Activated naive CD8-positive, alpha-beta T cell treated with anti-CD3 and anti-CD28 coated beads, Interleukin-2, amount 50 U/mL, for 16 hours (primary cell): ENCODE measurements around the gene LGR6.

Experiments used
- DNase-seq: peaks from one replicate; pipeline ENCODE4 v3.0.0-alpha.2; 2020; ENCODE audit warnings: low read depth, low spot score

Gene LGR6

DNA sequence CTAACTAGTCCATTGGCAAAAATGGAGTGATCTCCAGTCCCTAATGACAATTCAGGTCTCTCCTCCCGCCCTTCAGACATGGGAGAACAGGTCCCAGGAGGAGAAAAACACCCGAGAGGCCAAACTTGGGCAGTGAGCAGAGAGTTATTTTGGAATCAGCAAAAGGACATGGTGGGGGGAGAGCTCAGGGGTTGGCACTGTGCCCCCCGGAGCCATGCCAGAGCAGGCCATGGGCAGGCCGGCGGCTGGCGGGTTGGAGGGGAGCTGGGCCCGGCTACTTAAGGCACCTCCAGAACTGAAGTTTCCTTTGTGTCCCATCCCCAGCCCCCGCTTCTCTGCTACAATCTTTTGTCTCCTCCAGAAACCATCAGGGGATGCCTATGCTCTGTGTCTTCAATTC lies 7.1 kb downstream of the LGR6 start:
- DNase-seq: no peak

DNA sequence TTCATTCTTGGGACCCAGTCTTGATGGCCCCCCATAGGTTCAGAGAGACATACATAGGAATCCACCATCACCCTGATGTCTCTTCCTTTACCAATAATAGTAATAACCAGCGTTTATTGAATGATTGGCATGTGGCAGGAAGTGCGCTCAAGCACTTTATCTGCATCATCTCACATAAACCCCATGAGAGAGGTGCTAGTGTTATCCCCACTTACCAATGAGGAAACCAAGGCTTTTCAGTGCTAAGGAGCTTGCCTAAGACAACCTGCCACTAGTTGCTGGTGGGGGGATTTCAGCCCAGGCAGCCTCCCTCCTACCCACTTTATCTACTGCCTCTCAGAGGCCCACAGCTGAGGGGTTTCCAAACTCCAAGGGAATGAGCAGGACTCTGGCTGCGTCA lies 7.7 kb downstream of the LGR6 start:
- DNase-seq: no peak

DNA sequence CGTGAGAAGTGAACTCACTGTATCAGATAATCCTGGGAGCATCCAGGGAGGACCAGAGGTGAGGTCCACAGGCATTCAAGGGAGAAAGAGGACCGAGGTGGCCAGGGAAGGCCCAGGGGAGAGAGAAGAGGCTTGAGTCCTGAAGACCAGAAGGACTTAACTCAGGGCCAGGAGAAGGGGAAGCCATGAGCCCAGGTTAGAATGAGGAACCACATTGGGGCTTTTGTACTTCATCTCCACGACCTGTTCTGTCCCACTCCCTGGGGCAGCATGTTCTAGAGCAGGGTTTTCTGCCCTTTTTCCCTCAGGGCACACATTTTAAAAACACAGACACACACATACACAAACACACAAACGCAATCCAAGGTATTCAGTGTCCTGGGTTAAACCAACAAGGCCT lies 8.4 kb downstream of the LGR6 start:
- no peak for DNase-seq

DNA sequence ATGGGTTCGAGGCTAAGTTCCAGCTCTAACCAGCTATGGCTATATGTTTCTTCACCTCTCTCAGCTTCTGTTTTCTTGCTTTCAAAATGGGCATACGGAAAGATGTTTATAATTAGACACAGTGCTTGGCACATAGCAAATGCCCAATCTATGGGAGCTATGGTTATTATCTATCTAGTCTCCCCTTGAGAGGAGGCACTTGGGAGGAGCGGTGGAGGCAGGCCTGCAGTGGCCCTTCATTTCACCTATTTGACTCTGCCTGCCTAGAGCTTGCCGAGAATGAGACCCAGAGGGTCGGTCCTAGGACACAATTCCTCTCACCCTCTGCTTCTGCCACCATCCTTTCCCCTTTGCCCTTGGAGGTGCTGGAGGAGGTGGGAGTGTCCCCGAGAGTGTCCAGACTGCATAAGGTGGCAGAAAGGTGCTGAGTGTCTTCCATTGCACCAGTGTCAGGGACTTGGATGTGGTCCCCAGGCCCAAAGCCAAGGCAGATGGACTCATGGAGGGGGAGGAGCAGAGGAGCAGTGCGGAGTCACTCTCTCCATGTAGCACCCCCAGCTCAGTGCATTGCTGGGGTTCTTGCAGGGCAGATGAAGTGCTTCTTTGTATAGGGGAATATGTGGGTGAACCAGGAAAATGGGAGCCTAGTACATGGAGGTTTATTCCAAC lies 9.0 kb downstream of the LGR6 start:
- no peak for DNase-seq

DNA sequence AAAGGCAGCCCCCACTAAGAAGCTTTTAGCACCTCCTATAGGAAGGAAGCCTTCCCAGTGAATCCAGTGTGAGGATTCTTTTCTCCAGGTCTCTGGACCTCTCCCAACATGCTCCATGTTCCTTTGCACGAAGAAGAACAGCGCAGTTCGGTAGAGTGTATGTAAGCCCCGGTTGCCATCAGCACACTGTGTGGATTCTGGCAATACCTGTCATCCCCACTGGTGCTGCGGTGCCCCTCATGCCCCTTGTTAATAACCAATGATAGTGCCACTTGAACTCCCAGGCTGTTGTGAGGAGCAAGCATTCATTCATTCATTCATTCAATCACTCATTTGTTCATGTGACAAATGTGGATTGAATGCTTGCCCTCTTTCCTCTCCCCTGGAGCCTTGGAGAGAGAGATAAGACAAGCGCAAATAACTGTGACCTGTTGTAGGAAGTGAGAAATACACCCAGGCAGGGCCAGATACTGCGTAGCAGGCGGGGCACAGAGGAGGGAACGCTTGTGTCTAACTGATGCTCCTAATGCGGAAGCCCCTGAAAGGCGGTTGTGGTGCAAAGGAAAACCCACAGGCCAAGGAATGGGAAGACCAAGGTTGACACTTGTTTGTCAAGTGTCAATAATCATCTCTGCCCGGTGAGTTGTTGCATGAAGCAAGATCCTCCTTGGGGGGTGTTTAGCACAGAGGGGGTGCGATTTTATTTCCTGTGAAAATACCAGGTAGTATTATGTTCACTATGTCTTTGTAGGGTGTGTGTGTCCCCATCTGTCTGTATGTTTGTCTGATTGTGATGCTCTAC lies 9.8 kb downstream of the LGR6 start:
- no peak for DNase-seq

DNA sequence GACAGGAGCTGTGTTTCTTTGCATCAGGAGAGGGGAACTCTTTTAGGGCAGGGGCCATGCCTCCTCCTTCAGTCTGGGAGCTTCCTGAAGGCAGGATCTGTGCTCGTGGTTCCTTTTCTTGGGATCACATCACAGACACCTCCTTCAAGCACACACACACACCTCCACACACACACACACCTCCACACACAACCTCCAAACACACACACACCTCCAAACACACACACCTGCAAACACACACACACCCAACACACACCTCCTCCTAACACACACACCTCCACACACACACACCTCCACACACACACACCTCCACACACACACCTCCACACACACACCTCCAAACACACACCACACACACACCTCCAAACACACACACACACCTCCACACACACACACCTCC lies 10.5 kb downstream of the LGR6 start:
- no peak for DNase-seq

DNA sequence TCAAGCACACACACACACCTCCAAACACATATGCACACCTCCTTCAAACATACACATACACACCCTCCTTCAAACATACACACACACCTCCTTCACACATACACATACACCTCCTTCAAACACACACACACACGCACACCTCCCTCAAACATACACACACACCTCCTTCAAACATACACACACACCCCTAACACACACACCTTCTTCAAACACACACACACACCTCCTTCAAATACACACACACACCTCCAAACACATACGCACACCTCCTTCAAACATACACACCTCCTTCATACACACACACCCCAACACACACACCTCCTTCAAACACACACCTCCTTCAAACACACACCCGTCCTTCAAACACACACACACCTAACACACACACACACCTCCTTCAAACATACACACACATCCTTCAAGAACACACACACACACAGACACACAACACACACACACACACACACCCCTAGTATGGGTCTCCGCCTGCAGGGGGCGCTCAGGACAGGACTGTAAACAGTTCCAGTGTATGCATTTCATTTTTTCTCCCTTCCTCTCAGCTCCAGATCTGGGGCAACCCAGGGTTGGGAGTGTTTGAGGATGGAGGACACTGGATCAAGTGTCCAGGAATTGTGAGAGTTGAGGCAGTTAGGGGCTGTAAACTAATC lies 12.1 kb downstream of the LGR6 start:
- DNase-seq: no peak

DNA sequence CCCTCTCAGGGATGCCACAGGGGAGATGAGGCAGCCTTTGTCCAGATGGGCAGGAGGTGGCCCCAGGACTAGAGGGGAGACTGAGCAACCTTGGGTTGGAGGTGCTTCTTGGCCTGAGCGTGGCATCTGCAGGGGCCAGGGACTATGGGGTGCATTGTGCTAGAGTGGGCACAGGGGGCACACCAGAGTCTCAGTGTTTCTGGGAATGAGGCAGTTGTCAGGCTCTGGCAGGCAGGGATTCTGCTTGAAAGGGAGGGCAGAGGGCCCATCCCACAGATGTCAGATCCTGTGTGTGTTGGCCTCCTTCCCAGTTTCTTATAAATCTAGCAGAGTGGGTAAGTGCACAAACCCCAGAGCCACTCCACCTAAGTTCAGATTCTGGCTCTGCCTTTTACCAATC lies 13.7 kb downstream of the LGR6 start:
- no peak for DNase-seq

DNA sequence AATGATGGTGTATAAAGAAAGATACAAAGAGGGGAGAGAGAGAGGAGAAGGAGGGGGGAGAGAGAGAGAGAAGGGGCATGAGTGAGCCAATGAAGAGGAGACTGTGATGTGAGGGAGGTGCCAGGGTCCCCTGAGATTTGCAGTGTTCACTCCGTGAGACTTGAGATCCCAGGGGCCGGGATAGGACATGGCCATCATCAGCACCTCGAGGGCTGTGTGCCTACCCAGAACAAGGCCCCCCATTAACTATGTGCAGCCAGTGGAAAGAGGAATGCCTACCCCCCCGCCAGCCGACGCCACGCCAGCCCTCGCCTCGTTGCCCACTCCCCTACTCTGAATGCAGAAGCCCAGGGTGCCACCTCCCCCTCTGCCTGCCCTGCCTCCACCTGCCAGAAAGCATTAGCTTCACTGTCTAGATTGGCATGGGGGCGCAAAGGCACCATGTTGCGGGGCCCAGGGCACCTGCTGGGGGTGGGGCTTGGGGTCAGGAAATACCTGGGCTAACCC lies 14.8 kb downstream of the LGR6 start:
- no peak for DNase-seq

DNA sequence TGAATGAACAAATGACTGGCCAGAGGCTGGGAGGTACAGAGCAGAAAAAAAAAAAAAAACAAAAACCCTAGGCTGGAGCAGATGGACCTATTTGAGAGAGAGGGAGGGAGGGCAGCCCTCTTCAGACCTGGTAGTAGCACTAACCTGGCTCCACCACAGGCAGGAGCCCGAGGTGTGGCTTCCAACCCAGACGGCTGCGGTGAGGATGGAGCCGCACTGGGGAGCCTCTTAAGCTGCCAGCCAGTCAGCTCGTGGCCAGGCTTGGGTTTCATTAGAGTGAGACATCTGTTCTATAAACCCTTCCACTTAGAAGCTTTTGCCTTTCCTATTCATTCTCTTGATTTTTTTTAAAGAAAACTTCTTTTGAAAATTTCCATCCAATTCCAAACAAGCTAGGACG lies 16.8 kb downstream of the LGR6 start:
- DNase-seq: no peak

DNA sequence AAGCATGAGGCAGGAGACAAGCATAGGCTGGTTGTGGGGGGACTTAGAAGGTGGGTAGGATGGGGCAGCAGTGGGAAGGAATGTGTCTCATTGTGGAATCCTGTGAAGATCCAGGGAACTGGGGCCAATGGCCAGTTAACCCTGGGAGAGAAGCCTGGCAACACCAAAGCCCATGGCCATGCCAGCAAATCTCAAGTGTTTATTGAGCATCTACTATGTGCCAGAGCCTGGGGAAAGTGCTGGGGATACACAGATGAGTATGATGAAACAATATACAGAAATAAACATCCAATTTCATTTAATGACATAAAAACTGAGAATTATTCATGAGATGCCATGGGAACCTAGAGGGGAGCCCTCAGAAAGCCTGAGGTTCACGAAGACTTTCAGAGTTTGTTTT lies 17.4 kb downstream of the LGR6 start:
- DNase-seq: no peak

DNA sequence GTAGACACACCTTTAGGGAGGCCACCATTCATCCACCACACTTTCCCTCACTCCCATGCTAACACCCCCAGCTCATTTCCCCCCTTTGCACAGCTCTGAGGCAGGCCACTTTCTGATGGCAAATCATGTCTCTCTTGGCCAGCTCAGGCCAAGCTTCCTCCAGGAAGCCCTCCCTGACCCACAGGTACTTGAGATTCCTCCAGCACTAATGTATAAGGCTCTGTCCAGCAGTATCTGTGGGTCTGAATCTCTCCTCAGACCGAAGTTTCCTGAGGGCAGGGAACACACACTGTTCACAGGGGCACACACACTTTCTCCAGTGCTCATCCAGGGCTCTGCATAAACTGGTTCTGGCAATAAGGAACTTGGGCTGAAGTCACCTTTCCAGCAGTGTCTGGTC lies 19.2 kb downstream of the LGR6 start:
- DNase-seq: no peak

DNA sequence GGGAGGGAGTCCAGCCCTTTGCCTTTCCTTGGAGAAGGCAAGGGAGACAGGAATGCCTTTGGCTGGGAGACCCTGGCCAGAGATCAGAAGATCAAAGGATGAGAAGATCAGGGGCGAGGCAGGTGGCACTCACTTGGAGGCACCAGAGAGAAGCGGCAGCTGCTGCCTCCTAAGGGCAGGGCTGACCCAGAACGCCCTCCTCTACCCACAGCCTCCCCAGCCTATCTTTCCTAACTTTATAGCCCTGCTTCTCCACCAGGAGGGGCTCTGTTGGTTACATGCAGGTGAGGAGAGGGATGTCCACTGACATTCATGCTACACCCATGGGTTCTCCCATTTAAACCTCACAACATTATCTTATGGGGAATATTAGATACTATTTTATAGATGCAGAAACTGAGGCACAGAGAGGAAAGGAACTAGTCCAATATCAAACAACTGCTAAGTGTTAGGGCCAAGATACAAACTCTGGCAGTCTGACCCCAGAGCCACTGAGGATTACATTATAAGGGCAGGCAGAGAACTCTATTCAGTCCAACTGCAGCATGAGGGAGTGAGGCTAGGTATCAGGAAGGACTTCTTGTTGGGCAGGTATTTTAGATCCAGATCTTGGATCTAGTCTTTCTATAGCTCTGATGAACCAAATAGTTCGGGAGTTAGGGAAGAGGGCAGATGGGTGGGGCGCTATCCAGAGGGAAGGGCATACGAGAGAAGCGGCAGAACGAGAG lies 19.9 kb downstream of the LGR6 start:
- DNase-seq: no peak

DNA sequence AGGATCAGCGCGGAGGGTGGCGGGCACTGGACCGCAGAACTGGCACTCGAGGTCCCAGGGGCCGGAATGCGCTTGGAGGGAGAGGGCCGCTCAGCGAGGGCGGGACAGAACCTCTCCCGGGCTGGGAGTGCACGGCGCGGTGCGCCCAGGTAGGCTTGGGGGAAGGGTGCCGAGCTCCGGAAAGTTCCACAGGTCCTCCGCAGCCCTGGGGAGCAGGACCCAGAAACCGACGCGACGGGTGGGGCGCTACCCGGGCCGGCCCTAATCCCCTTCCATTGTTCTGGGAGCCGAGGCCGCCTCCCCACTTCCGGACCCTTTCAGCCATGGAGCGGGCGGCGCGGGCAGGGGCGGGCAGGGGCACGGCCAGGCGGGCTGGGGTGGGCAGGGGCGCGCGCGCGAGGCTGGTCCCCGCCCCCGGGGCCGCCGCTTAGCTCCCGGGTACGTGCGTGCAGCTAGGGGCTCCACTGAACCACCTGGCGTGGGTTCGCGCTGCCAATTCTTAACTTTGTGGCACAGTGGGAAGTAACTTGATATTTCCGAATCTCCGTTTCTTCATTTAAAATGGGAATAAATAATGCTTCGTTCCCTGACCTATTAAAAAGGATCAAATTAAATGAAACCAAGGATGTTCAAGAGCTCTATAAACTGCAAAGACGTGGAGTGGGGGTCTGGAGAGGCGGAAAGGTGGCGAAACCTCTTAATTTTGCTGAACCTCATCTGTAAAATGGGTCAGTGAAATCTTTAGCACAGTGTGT lies 20.7 kb downstream of the LGR6 start:
- DNase-seq: no peak

DNA sequence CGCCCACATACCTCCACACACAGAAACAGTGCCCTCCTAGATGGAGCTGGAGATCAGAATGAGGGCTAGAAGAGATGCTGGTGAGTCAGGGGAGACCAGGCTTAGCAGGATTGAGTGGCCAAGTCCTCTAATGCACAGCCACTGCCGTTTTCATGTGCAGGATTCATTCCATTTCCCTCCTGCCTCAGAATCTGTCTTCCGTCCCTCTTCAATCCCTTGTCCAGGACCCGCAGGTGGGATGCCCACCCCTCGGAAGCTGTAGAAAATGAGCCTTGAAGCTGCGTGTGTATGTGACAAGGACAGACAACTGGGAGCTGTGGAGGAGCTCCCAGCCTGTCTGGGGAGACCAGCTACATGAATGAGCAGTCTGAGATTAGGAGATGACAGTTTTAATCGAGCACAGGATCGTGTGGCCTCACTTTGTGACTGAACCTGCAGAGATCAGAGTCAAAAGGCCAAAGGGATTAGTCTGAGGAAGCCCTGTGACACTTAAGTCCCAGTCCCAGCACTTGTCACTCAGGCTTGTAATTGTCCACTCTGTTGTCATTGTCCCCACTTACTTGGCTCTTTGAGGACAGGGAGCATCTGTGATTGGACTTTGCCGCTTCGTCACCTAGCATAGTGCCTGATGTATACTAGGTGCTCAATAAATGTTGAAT lies 22.0 kb downstream of the LGR6 start:
- no peak for DNase-seq

DNA sequence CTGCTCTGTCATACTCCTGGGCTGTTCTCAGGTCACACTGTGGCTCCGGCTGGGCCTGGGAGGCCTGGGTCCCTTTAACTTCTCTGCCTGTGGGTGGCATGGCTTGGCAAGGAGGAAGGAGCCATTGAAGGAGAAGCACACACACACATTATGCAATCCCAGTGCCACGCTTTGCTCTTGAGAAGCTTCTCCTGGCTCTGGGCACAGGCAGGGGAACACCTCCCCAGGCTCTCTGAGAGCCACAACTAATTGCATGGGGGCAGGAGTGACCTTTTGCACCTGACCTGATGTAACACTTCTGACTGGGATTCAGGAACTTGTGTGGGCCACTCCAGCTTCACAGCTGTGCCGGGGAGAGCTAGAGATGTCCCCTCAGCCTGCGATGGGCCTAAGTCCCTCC lies 23.1 kb downstream of the LGR6 start:
- no peak for DNase-seq

DNA sequence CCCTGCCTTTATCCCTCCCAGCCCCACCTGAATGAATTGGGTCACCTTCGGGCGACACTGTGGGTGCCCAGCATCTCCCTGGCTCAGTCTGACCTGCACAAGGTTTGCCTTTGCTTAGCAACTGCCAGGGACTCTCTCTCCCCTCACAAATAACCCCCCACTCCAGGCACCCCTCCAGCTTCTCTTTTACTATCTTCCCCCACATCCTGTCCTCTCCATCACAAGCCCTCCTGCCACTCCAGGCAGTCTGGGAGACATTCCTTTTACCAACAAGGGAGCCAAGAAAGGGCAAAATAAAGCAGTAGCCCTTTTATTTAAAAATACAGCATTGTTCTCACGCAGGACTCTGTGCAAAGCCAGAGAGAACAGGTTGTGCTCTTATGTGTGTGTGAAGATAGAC lies 23.9 kb downstream of the LGR6 start:
- DNase-seq: no peak

DNA sequence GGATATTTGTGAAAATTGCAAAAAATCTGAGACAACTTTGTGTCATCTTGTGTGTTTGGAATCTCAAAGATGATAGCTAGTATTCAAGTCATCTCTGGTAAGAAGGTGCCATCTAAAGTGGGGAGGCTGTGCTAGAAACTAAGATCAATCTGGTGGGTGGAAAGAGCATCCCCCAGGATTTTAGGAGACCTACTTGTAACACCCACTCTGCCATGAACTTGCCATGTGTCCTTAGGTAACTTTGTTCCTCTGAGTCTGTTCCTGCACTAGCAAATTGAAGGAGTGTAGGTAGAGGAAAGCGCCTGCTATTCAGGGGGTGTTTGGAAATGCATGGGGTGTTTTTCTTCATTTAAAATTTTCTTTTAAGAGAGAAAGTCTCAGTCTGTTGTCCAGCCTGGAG lies 24.4 kb downstream of the LGR6 start:
- DNase-seq: no peak

DNA sequence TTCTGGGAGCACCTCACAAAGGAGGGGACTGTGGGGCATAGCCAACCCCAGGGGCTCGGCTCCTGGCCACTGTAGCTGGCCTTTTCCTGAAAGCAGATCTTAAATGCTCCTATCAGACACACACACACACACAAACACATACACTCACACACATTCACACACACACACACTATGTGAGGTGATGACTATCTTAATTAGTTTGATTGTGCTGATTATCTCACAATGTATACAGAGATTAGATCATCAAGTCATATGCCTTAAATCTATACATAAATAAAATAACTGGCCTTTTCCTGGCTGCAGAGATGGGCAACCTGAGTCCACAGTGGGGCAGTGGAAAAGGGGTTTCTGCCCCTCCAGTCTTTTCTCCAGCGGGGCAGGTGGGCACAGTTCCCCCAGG lies 27.1 kb downstream of the LGR6 start:
- DNase-seq: no peak
